BE2C (cell line): ENCODE measurements around the gene SPECC1L.

ENCODE experiments used
- DNase-seq: peaks from one replicate; pipeline ENCODE4 v3.0.0-alpha.2; 2020
- H3K27me3 ChIP-seq: fragments of 250-450 bp; sonication (Bioruptor Pico); 2 replicates; pipeline ENCODE4 v1.5.1; 2020; ENCODE audit warnings: mild to moderate bottlenecking
- H3K36me3 ChIP-seq: fragments of 250-450 bp; sonication (Bioruptor Pico); 2 replicates; pipeline ENCODE4 v1.5.1; 2020; ENCODE audit warnings: mild to moderate bottlenecking
- H3K4me1 ChIP-seq: fragments of 250-450 bp; sonication (Bioruptor Pico); 2 replicates; pipeline ENCODE4 v1.5.1; 2020
- H3K4me3 ChIP-seq: 2 replicates; pipeline ENCODE4 v1.5.1; 2011; ENCODE audit warnings: low read depth, low read length
- H3K9me3 ChIP-seq: fragments of 250-450 bp; sonication (Bioruptor Pico); 2 replicates; pipeline ENCODE4 v1.5.1; 2020
- TF ChIP-seq, protein P1 (sequence below): IDR thresholded peaks from 2 replicates; pipeline ENCODE4 v1.5.1; 2012; ENCODE audit warnings: mild to moderate bottlenecking, low read depth, low read length

Gene SPECC1L

DNA sequence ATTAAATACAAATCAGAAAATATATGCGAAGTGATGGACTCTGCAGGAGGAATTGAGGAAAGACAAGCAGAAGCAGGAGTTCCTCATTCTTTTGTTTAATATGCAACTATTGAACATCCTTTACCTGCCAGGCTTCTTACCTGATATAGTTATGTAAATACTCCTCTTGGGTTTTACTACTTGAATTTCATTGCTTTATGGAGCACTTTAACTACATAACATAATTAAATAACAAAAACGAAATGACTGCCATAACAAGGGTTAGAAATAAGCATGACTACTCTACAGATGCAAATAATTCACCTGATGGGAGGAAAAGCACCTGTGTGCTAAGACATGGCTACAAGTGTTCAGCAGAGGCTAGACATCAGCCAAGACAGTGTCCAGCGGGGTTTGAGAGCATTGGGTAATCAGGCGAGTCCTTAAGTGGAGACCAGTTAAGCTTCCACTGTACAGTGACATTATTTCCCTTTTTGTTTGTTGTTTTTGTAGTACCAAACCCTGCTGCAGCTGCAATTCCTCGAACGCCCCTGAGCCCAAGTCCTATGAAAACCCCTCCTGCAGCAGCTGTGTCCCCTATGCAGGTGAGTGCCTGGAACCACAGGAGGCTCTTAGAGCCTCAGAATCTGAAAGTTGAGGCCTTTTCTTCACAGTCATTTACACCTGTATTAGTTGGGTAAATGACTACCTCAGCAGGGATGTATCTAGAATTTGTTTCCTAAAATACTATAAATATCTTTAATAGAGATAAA, 67.4 kb downstream of the SPECC1L start:
- peaks cover 4% of the 10 kb centered on the region; the same call in 1 of the 2 replicates for H3K4me1 ChIP-seq
- TF ChIP-seq, protein P1, sequence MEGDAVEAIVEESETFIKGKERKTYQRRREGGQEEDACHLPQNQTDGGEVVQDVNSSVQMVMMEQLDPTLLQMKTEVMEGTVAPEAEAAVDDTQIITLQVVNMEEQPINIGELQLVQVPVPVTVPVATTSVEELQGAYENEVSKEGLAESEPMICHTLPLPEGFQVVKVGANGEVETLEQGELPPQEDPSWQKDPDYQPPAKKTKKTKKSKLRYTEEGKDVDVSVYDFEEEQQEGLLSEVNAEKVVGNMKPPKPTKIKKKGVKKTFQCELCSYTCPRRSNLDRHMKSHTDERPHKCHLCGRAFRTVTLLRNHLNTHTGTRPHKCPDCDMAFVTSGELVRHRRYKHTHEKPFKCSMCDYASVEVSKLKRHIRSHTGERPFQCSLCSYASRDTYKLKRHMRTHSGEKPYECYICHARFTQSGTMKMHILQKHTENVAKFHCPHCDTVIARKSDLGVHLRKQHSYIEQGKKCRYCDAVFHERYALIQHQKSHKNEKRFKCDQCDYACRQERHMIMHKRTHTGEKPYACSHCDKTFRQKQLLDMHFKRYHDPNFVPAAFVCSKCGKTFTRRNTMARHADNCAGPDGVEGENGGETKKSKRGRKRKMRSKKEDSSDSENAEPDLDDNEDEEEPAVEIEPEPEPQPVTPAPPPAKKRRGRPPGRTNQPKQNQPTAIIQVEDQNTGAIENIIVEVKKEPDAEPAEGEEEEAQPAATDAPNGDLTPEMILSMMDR: no peak
- DNase-seq: no peak
- no peak overlapping the region for H3K4me3 ChIP-seq
- H3K36me3 ChIP-seq: peaks cover 66% of the 10 kb centered on the region
- no peaks in the 10 kb centered on the region for H3K9me3 ChIP-seq
- no peaks in the 10 kb centered on the region for H3K27me3 ChIP-seq

DNA sequence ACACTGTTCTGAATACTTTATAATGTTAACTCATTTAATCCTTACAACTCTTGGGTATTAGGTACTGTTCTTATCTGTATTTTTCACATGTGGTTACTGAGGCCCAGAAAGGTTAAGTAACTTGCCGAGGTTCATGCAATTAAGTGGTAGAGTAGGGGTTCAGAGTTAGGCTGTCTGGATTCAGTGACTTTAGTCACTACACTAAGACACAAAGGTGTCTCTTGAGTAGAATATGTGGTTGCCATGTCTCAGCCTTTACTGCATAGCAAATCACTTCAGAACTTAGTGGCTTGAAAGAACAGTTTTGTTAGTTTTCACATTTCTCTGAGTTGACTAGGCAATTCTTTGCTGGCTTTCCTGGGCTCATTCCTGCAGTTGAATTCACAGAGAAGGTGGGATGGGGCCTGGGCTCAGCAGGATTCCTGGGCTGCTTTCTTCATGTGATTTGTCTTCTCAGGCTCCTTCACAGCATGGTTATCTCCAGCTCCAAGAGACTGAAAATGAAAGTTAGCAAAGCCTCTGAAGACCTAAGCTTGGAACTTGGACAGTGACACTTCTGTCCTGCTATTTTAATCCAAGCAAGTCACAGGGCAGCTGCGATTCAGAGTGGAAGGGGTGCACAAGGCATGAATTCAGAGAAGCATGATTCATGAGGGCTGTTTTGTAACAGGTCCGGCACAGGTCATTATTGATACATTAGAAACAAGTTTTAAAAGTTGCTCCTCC, 68.3 kb downstream of the SPECC1L start:
- H3K36me3 ChIP-seq: peaks cover 63% of the 10 kb centered on the region
- TF ChIP-seq, protein P1: no peak
- H3K9me3 ChIP-seq: no peaks in the 10 kb centered on the region
- no peaks in the 10 kb centered on the region for H3K27me3 ChIP-seq
- no peak overlapping the region for H3K4me3 ChIP-seq
- DNase-seq: no peak
- peaks cover 4% of the 10 kb centered on the region; the same call in 1 of the 2 replicates for H3K4me1 ChIP-seq

DNA sequence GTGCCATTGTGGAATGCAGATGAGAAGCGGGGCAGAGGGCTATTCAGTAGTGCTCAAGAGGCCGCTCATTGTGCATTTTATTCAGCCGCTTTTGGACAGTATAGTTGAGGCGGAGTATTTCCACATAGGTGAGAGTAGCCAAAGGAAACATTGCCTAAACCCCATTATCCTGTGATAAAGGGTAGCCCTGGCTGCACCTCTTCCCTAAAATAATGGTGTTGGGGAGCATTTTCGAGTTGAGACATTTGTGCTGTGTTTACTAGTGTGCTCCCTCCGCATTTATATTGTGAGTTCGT, 68.8 kb downstream of the SPECC1L start:
- H3K4me1 ChIP-seq: peaks cover 4% of the 10 kb centered on the region; the same call in 1 of the 2 replicates
- H3K9me3 ChIP-seq: no peaks in the 10 kb centered on the region
- H3K27me3 ChIP-seq: no peaks in the 10 kb centered on the region
- peaks cover 60% of the 10 kb centered on the region for H3K36me3 ChIP-seq
- TF ChIP-seq, protein P1: no peak
- DNase-seq: no peak
- H3K4me3 ChIP-seq: no peak overlapping the region

DNA sequence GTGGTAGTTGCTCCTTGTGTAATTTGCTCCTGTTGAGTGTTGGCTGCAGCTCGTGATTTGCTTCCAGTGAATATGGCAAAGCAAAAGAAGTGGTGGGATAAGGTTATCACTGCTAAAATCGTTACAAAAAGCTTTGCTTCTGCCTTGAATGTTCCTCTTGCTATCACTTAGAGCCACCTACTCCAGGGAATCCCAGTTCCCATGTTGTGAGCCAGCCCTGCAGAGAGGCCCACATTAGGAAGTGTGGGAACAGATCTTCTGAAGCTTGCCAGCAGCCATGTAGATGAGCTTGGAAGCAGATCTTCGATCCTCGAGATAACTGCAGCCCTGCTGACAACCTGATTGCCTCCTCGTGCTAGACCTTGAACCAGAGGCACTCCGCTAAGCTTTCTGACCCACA, 71.0 kb downstream of the SPECC1L start:
- Histone ChIP-seq H3K36me3 (peaks cover 53% of the 10 kb centered on the region), H3K4me1 (peaks cover 4% of the 10 kb centered on the region; the same call in 1 of the 2 replicates), H3K27me3 (no peaks in the 10 kb centered on the region), H3K9me3 (no peaks in the 10 kb centered on the region), H3K4me3 (no peak overlapping the region)
- DNase-seq: peak; percentile 14
- TF ChIP-seq, protein P1: no peak

DNA sequence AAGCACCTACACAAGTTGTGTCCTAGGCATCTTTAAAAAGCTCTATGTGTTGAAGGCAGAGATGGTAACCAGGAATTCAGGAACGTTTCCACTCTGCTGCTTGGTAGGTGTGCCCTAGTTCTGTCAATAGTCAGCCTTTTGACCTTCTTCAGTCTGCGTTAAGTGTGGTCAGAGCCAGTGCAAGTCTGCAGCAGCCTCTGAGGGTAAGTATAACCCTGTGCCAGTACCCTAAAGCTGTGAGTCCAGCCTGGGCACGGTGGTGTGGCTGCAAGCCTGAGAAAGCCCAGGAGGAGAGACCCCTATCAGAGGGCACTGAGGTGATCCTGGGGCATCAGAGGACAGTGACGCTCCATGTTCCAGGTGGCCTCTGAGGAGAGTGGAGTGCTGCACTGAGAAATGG, 80.0 kb downstream of the SPECC1L start:
- Histone ChIP-seq H3K27me3 (no peaks in the 10 kb centered on the region), H3K4me1 (peaks cover 5% of the 10 kb centered on the region), H3K4me3 (no peak overlapping the region), H3K9me3 (peaks cover 3% of the 10 kb centered on the region; the same call in 1 of the 2 replicates), H3K36me3 (peaks cover 61% of the 10 kb centered on the region)
- DNase-seq: no peak
- TF ChIP-seq, protein P1: no peak

DNA sequence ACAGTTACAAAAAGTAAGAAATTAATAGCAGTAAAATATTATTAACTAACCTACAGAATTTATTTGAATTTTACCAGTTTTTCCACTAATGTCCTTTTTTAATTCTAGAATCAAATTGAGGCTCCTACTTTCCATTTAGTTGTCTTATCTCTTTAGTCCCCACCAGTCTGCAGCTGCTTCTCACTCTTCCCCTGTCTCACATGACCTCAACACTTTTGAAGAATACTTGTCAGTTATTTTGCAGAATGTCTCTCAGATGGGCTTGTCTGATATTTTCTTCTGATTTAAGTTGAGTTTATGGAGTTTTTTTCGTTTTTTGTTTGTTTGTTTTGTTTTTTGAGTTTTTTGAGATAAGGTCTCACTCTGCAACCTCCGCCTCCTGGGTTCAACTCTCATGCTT, 82.5 kb downstream of the SPECC1L start:
- no peak for DNase-seq
- H3K4me3 ChIP-seq: no peak overlapping the region
- H3K9me3 ChIP-seq: peaks cover 3% of the 10 kb centered on the region; the same call in 1 of the 2 replicates
- peaks cover 5% of the 10 kb centered on the region for H3K4me1 ChIP-seq
- peaks cover 57% of the 10 kb centered on the region for H3K36me3 ChIP-seq
- TF ChIP-seq, protein P1: no peak
- no peaks in the 10 kb centered on the region for H3K27me3 ChIP-seq
